HepG2 (cell line): ENCODE data around the gene COMT. TPM values are rescaled to one million over a fixed set of nuclear protein-coding genes. Genes with fewer than 3 reads are reported as not detected.

Experiments used
- BCL6 ChIP-seq: IDR thresholded peaks from 2 replicates; pipeline ENCODE4 v1.6.1; 2016; ENCODE audit warnings: missing genetic modification reagents, missing compliant biosample characterization
- CBX5 ChIP-seq: sonication (generic); formaldehyde crosslinking; IDR thresholded peaks from 2 replicates; pipeline ENCODE4 v1.4.0; 2020; ENCODE audit warnings: missing genetic modification reagents, borderline replicate concordance
- HIVEP1 ChIP-seq: sonication (generic); formaldehyde crosslinking; IDR thresholded peaks from 2 replicates; pipeline ENCODE4 v1.4.0; 2020; ENCODE audit warnings: mild to moderate bottlenecking, missing genetic modification reagents
- HOXA3 ChIP-seq: sonication (generic); formaldehyde crosslinking; IDR thresholded peaks from 2 replicates; pipeline ENCODE4 v1.5.0; 2020; ENCODE audit warnings: missing genetic modification reagents
- IKZF5 ChIP-seq: IDR thresholded peaks from 2 replicates; pipeline ENCODE4 v1.6.1; 2018; ENCODE audit warnings: missing genetic modification reagents, mild to moderate bottlenecking, missing compliant biosample characterization
- KDM6A ChIP-seq: IDR thresholded peaks from 2 replicates; pipeline ENCODE4 v1.6.1; 2016; ENCODE audit warnings: low read depth
- MXD1 ChIP-seq: sonication (generic); formaldehyde crosslinking; IDR thresholded peaks from 2 replicates; pipeline ENCODE4 v1.4.0; 2020; ENCODE audit warnings: mild to moderate bottlenecking, missing genetic modification reagents
- NFYC ChIP-seq: IDR thresholded peaks from 2 replicates; pipeline ENCODE4 v1.6.1; 2016; ENCODE audit warnings: missing genetic modification reagents, missing compliant biosample characterization
- NONO ChIP-seq, 2 experiments: fragments of 450-650 bp in 1 of 2; sonication (generic) in 1 of 2; formaldehyde crosslinking in 1 of 2; IDR thresholded peaks in 1 of 2; conservative IDR thresholded peaks in 1 of 2; 2 replicates each; pipeline versions ENCODE4 v1.6.1 to v1.8.0; 2017 to 2022; ENCODE audit warnings: mild to moderate bottlenecking in 1 of 2, missing genetic modification reagents in 1 of 2, moderate library complexity in 1 of 2
- TOE1 ChIP-seq: sonication (generic); formaldehyde crosslinking; IDR thresholded peaks from 2 replicates; pipeline ENCODE4 v1.4.0; 2020; ENCODE audit warnings: mild to moderate bottlenecking, missing genetic modification reagents
- UBTF ChIP-seq: sonication (generic); formaldehyde crosslinking; IDR thresholded peaks from 2 replicates; pipeline ENCODE4 v1.4.0; 2020; ENCODE audit warnings: mild to moderate bottlenecking, missing genetic modification reagents
- ZBTB40 ChIP-seq, 2 experiments: fragments of 450-650 bp in 1 of 2; sonication (generic) in 1 of 2; formaldehyde crosslinking in 1 of 2; IDR thresholded peaks; 2 replicates each; pipeline versions ENCODE4 v1.6.1 to v1.8.0; 2016 to 2022; ENCODE audit warnings: antibody characterized with exemption in 1 of 2, mild to moderate bottlenecking in 1 of 2, missing genetic modification reagents in 1 of 2
- ZFP36L1 ChIP-seq: sonication (generic); formaldehyde crosslinking; IDR thresholded peaks from 2 replicates; pipeline ENCODE4 v1.8.0; 2022; ENCODE audit warnings: mild to moderate bottlenecking, missing genetic modification reagents, moderate library complexity
- ZNF614 ChIP-seq: IDR thresholded peaks from 2 replicates; pipeline ENCODE4 v1.6.1; 2018; ENCODE audit warnings: missing biosample characterization, missing genetic modification reagents, inconsistent platforms, borderline replicate concordance
- polyA plus RNA-seq, 8 experiments: library from polyadenylated mRNA; depleted of rRNA in 3 of 8; stranded (reverse) in 7 of 8; unstranded in 1 of 8; fragments of >200 nt; fragmentation: Illumina TruSeq in 4 of 8; extraction: Trizol in 4 of 8; gene quantifications; 2 replicates each; pipeline versions ENCODE4 v1.2.1 to v1.2.3, GENCODE V29; 2011 to 2016; ENCODE audit warnings: low read depth in 4 of 8, missing spikeins in 1 of 8, mixed read lengths in 1 of 8; ENCODE audit not compliant: insufficient read depth in 1 of 8
- total RNA-seq, 5 experiments: library from RNA; depleted of rRNA; stranded (reverse); fragments of >200 nt; fragmentation: Illumina TruSeq; extraction: Trizol; gene quantifications; 2 replicates each; pipeline ENCODE4 v1.2.3, GENCODE V29; 2016; ENCODE audit warnings: low read depth in 1 of 5

The COMT gene
- total and polyA plus RNA-seq, 2 of the 13 experiments (the other 11 are each of a cell fraction or from before 2014, with no cell fraction given): 156 to 162 TPM

DNA sequence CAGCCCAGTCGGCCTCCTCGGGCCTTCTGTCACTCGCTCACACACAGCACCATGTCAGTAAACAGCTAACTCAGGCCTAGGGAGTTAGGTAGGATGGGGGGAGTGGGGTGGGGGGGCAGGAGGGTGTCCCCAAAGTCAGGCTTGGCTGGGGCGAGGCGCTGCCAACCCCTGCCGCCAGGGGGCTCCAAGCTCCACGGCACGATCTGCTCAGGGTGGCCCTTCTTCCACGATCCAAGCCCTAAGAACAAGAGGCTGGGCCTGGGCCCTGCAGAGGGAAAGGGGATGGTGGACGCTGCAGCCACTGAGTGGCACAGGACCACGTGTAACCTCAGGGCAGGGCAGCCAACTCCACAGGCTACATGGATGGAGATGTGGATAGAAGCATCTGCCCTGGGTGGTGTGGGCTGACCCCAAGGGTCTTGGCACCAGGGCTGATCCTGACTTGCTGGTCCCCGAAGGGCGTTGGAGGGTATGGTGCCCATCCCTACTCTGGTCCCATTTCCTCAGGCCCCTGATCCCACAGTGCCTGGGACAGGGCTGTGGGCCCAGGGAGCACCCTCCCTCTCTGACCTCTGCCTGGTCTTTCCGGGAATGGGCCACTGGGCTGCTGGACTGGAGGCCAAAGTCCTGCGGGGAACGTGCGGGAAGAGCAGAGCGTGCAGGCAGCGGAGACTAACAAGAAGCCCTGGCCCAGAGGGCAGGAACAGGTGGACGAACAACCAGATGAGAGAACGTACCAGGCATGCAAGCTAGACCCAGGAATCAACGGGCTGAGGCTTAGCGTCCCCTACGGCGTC lies 29.1 kb downstream of the COMT start (continued):
- TF ChIP-seq ZBTB40 (IDR thresholded peaks at IDR 0.05) (no peak), ZBTB40 (CRISPR knock-in tag; IDR thresholded peaks at IDR 0.05) (peak; percentile 86; the same call in 1 of the 2 replicates), CBX5 (CRISPR knock-in tag) (0 out of 2 replicates have a peak, but pooled peaks have one; percentile 38), BCL6 (CRISPR knock-in tag) (0 out of 2 replicates have a peak, but pooled peaks have one; percentile 14), HIVEP1 (CRISPR knock-in tag) (0 out of 2 replicates have a peak, but pooled peaks have one; percentile 11), KDM6A (CRISPR knock-in tag) (peak; percentile 86), UBTF (peak; percentile 61), MXD1 (CRISPR knock-in tag) (peak; percentile 70; the same call in 1 of the 2 replicates), ZNF614 (peak; percentile 50; the same call in 1 of the 2 replicates), HOXA3 (CRISPR knock-in tag) (peak; percentile 84), TOE1 (CRISPR knock-in tag) (peak; percentile 88; the same call in 1 of the 2 replicates), IKZF5 (CRISPR knock-in tag) (peak; percentile 90), NFYC (CRISPR knock-in tag) (peak; percentile 5; the same call in 1 of the 2 replicates), NONO (IDR thresholded peaks at IDR 0.05) (no peak), NONO (CRISPR knock-in tag; conservative IDR thresholded peaks at IDR 0.05) (peak; percentile 95), ZFP36L1 (peak; percentile 70; the same call in 1 of the 2 replicates)
